ENCODE data around the gene CGNL1. TPM values are rescaled to one million over a fixed set of nuclear protein-coding genes. Genes with fewer than 3 reads are reported as not detected.

Gene CGNL1
- total RNA-seq, 1 donor from 2014 or later: 11.0 TPM

GRCh38 chr15:57391537-57391936 lies 15.2 kb downstream of the CGNL1 start:
- Histone ChIP-seq H3K9ac (ENCODE audit: low read length) (no peak overlapping the region), H3K9me3 (ENCODE audit: insufficient read depth, low read depth, low read length) (no peaks in the 10 kb centered on the region), H2AFZ (ENCODE audit: low read depth, low read length) (no peak overlapping the region), H3K36me3 (ENCODE audit: insufficient read depth, low read length) (no peaks in the 10 kb centered on the region), H3K4me1 (ENCODE audit: insufficient read depth, low read length) (peaks cover 5% of the 10 kb centered on the region), H3K4me2 (ENCODE audit: low read length) (no peak overlapping the region), H3K4me3 (ENCODE audit: insufficient read depth, low read depth, low read length) (no peak overlapping the region), H4K20me1 (ENCODE audit: insufficient read depth, low read length) (no peaks in the 10 kb centered on the region), H3K27ac (ENCODE audit: low read depth, low read length) (no peak overlapping the region), H3K27me3 (ENCODE audit: insufficient read depth, low read length) (no peaks in the 10 kb centered on the region), H3K79me2 (ENCODE audit: insufficient read depth, low read length) (no peaks in the 10 kb centered on the region)
- H3K9me3 Mint-ChIP-seq (ENCODE audit: unreplicated experiment): no peaks in the 10 kb centered on the region
- H3K27ac Mint-ChIP-seq (ENCODE audit: unreplicated experiment): no peak overlapping the region
- peaks cover 18% of the 10 kb centered on the region for H3K4me1 Mint-ChIP-seq (ENCODE audit: low read depth, unreplicated experiment)
- DNase-seq (ENCODE audit: low read depth) (no peak), FAIRE-seq (no peak)
- H3K36me3 Mint-ChIP-seq (ENCODE audit: low read depth, unreplicated experiment): peaks cover 3% of the 10 kb centered on the region
- H3K4me3 Mint-ChIP-seq (ENCODE audit: unreplicated experiment): no peak overlapping the region
- no peaks in the 10 kb centered on the region for H3K27me3 Mint-ChIP-seq (ENCODE audit: low read depth, unreplicated experiment)
- TF ChIP-seq EZH2 (IDR thresholded peaks at IDR 0.05; ENCODE audit: insufficient read depth, low read length) (no peak), CTCF (IDR thresholded peaks at IDR 0.05; ENCODE audit: insufficient read depth, low read depth, low read length) (no peak)

- Mint-ChIP-seq H3K27me3 (ENCODE audit: low read depth, unreplicated experiment) (no peaks in the 10 kb centered on the region), H3K9me3 (ENCODE audit: unreplicated experiment) (no peaks in the 10 kb centered on the region), H3K36me3 (ENCODE audit: low read depth, unreplicated experiment) (peaks cover 3% of the 10 kb centered on the region), H3K27ac (ENCODE audit: unreplicated experiment) (no peak overlapping the region), H3K4me1 (ENCODE audit: low read depth, unreplicated experiment) (peaks cover 16% of the 10 kb centered on the region), H3K4me3 (ENCODE audit: unreplicated experiment) (no peak overlapping the region)
- Histone ChIP-seq H3K4me2 (ENCODE audit: low read length) (no peak overlapping the region), H2AFZ (ENCODE audit: low read depth, low read length) (no peak overlapping the region), H3K9me3 (ENCODE audit: insufficient read depth, low read depth, low read length) (no peaks in the 10 kb centered on the region), H3K4me3 (ENCODE audit: insufficient read depth, low read depth, low read length) (no peak overlapping the region), H3K9ac (ENCODE audit: low read length) (no peak overlapping the region), H3K79me2 (ENCODE audit: insufficient read depth, low read length) (no peaks in the 10 kb centered on the region), H3K36me3 (ENCODE audit: insufficient read depth, low read length) (no peaks in the 10 kb centered on the region), H3K27ac (ENCODE audit: low read depth, low read length) (no peak overlapping the region), H3K4me1 (ENCODE audit: insufficient read depth, low read length) (peaks cover 5% of the 10 kb centered on the region), H3K27me3 (ENCODE audit: insufficient read depth, low read length) (no peaks in the 10 kb centered on the region), H4K20me1 (ENCODE audit: insufficient read depth, low read length) (no peaks in the 10 kb centered on the region)
- TF ChIP-seq EZH2 (IDR thresholded peaks at IDR 0.05; ENCODE audit: insufficient read depth, low read length): no peak
- no peak for TF ChIP-seq CTCF (IDR thresholded peaks at IDR 0.05; ENCODE audit: insufficient read depth, low read depth, low read length)
- no peak for DNase-seq (ENCODE audit: low read depth)
- no peak for FAIRE-seq
Observed at GRCh38 chr15:57393061-57393460, 16.8 kb downstream of the CGNL1 start.

GRCh38 chr15:57395292-57395691 lies 19.0 kb downstream of the CGNL1 start:
- H3K9ac ChIP-seq (ENCODE audit: low read length): no peak overlapping the region
- H4K20me1 ChIP-seq (ENCODE audit: insufficient read depth, low read length): no peaks in the 10 kb centered on the region
- peak; percentile 95 for DNase-seq (ENCODE audit: low read depth)
- no peak overlapping the region for H2AFZ ChIP-seq (ENCODE audit: low read depth, low read length)
- no peaks in the 10 kb centered on the region for H3K27me3 ChIP-seq (ENCODE audit: insufficient read depth, low read length)
- H3K79me2 ChIP-seq (ENCODE audit: insufficient read depth, low read length): no peaks in the 10 kb centered on the region
- Mint-ChIP-seq H3K27me3 (ENCODE audit: low read depth, unreplicated experiment) (no peaks in the 10 kb centered on the region), H3K4me3 (ENCODE audit: unreplicated experiment) (no peak overlapping the region), H3K4me1 (ENCODE audit: low read depth, unreplicated experiment) (peaks cover 8% of the 10 kb centered on the region), H3K9me3 (ENCODE audit: unreplicated experiment) (no peaks in the 10 kb centered on the region), H3K36me3 (ENCODE audit: low read depth, unreplicated experiment) (no peaks in the 10 kb centered on the region), H3K27ac (ENCODE audit: unreplicated experiment) (peak overlapping the region; percentile 74)
- H3K4me2 ChIP-seq (ENCODE audit: low read length): peak overlapping the region; percentile 61
- H3K9me3 ChIP-seq (ENCODE audit: insufficient read depth, low read depth, low read length): no peaks in the 10 kb centered on the region
- H3K27ac ChIP-seq (ENCODE audit: low read depth, low read length): peak overlapping the region; percentile 15
- H3K4me3 ChIP-seq (ENCODE audit: insufficient read depth, low read depth, low read length): no peak overlapping the region
- H3K36me3 ChIP-seq (ENCODE audit: insufficient read depth, low read length): no peaks in the 10 kb centered on the region
- peaks cover 5% of the 10 kb centered on the region for H3K4me1 ChIP-seq (ENCODE audit: insufficient read depth, low read length)
- FAIRE-seq: peak; percentile 92
- TF ChIP-seq CTCF (IDR thresholded peaks at IDR 0.05; ENCODE audit: insufficient read depth, low read depth, low read length): no peak
- no peak for TF ChIP-seq EZH2 (IDR thresholded peaks at IDR 0.05; ENCODE audit: insufficient read depth, low read length)

All from astrocyte (in vitro differentiated cells and primary cell).